Liver (tissue), 9 donors: ENCODE data around the gene CNEP1R1. TPM values are rescaled to one million over a fixed set of nuclear protein-coding genes. Genes with fewer than 3 reads are reported as not detected.

Source experiments
- DNase-seq: peaks from one replicate; pipeline ENCODE4 v3.0.0-alpha.2; 2017; ENCODE audit warnings: low spot score
- H3K27ac ChIP-seq, 2 donors: one replicate each; pipeline ENCODE4 v1.7.0; 2013; ENCODE audit warnings: inconsistent platforms in 2 of 2, low read length in 2 of 2, control low read depth in 1 of 2, low read depth in 1 of 2, mild to moderate bottlenecking in 1 of 2
- H3K27me3 ChIP-seq, 4 donors: one replicate each; pipeline versions ENCODE4 v1.6.1 to v1.7.0; 2013; ENCODE audit warnings: low read length in 3 of 4, inconsistent platforms in 1 of 4, mild to moderate bottlenecking in 1 of 4, moderate library complexity in 1 of 4; ENCODE audit not compliant: control insufficient read depth in 4 of 4, insufficient read depth in 4 of 4
- H3K36me3 ChIP-seq, 4 donors: one replicate each; pipeline versions ENCODE4 v1.6.1 to v1.7.0; 2013; ENCODE audit warnings: low read length in 3 of 4, mild to moderate bottlenecking in 3 of 4, low read depth in 1 of 4, moderate library complexity in 1 of 4; ENCODE audit not compliant: control insufficient read depth in 4 of 4, insufficient read depth in 3 of 4
- H3K4me1 ChIP-seq, 4 donors: one replicate each; pipeline versions ENCODE4 v1.6.1 to v1.7.0; 2013; ENCODE audit warnings: low read length in 3 of 4, mild to moderate bottlenecking in 3 of 4, moderate library complexity in 1 of 4; ENCODE audit not compliant: control insufficient read depth in 4 of 4, insufficient read depth in 4 of 4
- H3K4me3 ChIP-seq, 3 donors: one replicate each; pipeline versions ENCODE4 v1.6.1 to v1.7.0; 2013; ENCODE audit warnings: low read length in 3 of 3, control low read depth in 1 of 3, low read depth in 1 of 3, mild to moderate bottlenecking in 1 of 3
- H3K9ac ChIP-seq, 2 donors: one replicate each; pipeline ENCODE4 v1.7.0; 2013; ENCODE audit warnings: low read length in 2 of 2, mild to moderate bottlenecking in 2 of 2, moderate library complexity in 2 of 2, control low read depth in 1 of 2, low read depth in 1 of 2
- H3K9me3 ChIP-seq, 4 donors: one replicate each; pipeline versions ENCODE4 v1.6.1 to v1.7.0; 2013; ENCODE audit warnings: low read length in 3 of 4; ENCODE audit not compliant: control insufficient read depth in 4 of 4
- CTCF ChIP-seq: fragments of 150-350 bp; IDR thresholded peaks from 2 replicates; pipeline ENCODE4 v1.5.1; 2017; ENCODE audit warnings: improper control_type of control experiment, low read depth, low read length; ENCODE audit not compliant: missing input control
- EGR1 ChIP-seq, 2 donors: IDR thresholded peaks; 2 replicates each; pipeline ENCODE4 v1.6.1; 2016 to 2018; ENCODE audit warnings: antibody characterized with exemption in 2 of 2, low read depth in 2 of 2
- FOXA1 ChIP-seq: IDR thresholded peaks from 2 replicates; pipeline ENCODE4 v1.6.1; 2016; ENCODE audit warnings: antibody characterized with exemption
- FOXA2 ChIP-seq: IDR thresholded peaks from 2 replicates; pipeline ENCODE4 v1.6.1; 2016; ENCODE audit warnings: antibody characterized with exemption
- GABPA ChIP-seq, 2 donors: IDR thresholded peaks in 1 of 2; conservative IDR thresholded peaks in 1 of 2; 2 replicates each; pipeline ENCODE4 v1.6.1; 2016; ENCODE audit warnings: antibody characterized with exemption in 2 of 2, mild to moderate bottlenecking in 1 of 2, moderate library complexity in 1 of 2
- HNF4A ChIP-seq, 2 donors: conservative IDR thresholded peaks; 2 replicates each; pipeline ENCODE4 v1.6.1; 2016; ENCODE audit warnings: antibody characterized with exemption in 2 of 2, mild to moderate bottlenecking in 2 of 2
- MAX ChIP-seq: IDR thresholded peaks from 2 replicates; pipeline ENCODE4 v1.6.1; 2016; ENCODE audit warnings: antibody characterized with exemption
- NR2F2 ChIP-seq: IDR thresholded peaks from 2 replicates; pipeline ENCODE4 v1.6.1; 2016; ENCODE audit warnings: antibody characterized with exemption
- RAD21 ChIP-seq, 2 donors: IDR thresholded peaks; 2 replicates each; pipeline ENCODE4 v1.6.1; 2016; ENCODE audit warnings: antibody characterized with exemption in 2 of 2, mild to moderate bottlenecking in 2 of 2
- REST ChIP-seq: IDR thresholded peaks from 2 replicates; pipeline ENCODE4 v1.6.1; 2016; ENCODE audit warnings: antibody characterized with exemption, mild to moderate bottlenecking
- RXRA ChIP-seq, 2 donors: IDR thresholded peaks; 2 replicates each; pipeline ENCODE4 v1.6.1; 2017 to 2018; ENCODE audit warnings: antibody characterized with exemption in 2 of 2, mild to moderate bottlenecking in 1 of 2
- SP1 ChIP-seq: IDR thresholded peaks from 2 replicates; pipeline ENCODE4 v1.6.1; 2018; ENCODE audit warnings: antibody characterized with exemption, mild to moderate bottlenecking
- TAF1 ChIP-seq: conservative IDR thresholded peaks from 2 replicates; pipeline ENCODE4 v1.6.1; 2016; ENCODE audit warnings: antibody characterized with exemption, mild to moderate bottlenecking
- ZBTB33 ChIP-seq: IDR thresholded peaks from 2 replicates; pipeline ENCODE4 v1.6.1; 2016; ENCODE audit warnings: antibody characterized with exemption
- WGBS: extraction: QIAGEN DNeasy Blood & Tissue Kit; methylation state at CpG from one replicate; pipeline ENCODE4 v1.1.7; 2013; 5-methylcytosine and 5-hydroxymethylcytosine counted together
- polyA plus RNA-seq, 2 donors: library from polyadenylated mRNA; stranded (reverse) in 1 of 2; unstranded in 1 of 2; fragments of 200-250 nt in 1 of 2; fragments of >200 nt in 1 of 2; fragmentation: Nextera tagmentation in 1 of 2; extraction: Ambion mirVana in 1 of 2; gene quantifications; one replicate each; pipeline versions ENCODE4 v1.2.1 to v1.2.3, GENCODE V29; 2013 to 2015
- total RNA-seq, 2 donors: library from RNA; depleted of rRNA; stranded (reverse); fragments of >200 nt; gene quantifications; one replicate each; pipeline ENCODE4 v1.2.3, GENCODE V29; 2014
- donor health status: healthy.
- donor health status: healthy.
- donor health status: healthy.
- donor health status: healthy.
- donor health status: healthy.

Gene CNEP1R1
- total and polyA plus RNA-seq, 4 donors: 4.2 to 21.6 (median 8.8) TPM

- TF ChIP-seq CTCF (no peak), MAX (no peak)
These were observed 32.2 kb upstream of the CNEP1R1 start (continued) for GRCh38 chr16:49992825-49993224.

GRCh38 chr16:49993579-49993978 lies 31.4 kb upstream of the CNEP1R1 start:
- H3K27me3 ChIP-seq: no peaks in the 10 kb centered on the region
- no peak overlapping the region for H3K9ac ChIP-seq
- DNase-seq: no peak
- no peak overlapping the region for H3K27ac ChIP-seq
- TF ChIP-seq FOXA2 (no peak), RXRA (IDR thresholded peaks at IDR 0.05) (no peak), EGR1 (IDR thresholded peaks at IDR 0.05; ENCODE audit: low read depth in 2 of 2) (no peak), FOXA1 (no peak), ZBTB33 (no peak), REST (no peak), TAF1 (no peak), CTCF (no peak), GABPA (IDR thresholded peaks at IDR 0.05 in 1 of 2, conservative IDR thresholded peaks at IDR 0.05 in 1 of 2) (no peak), HNF4A (conservative IDR thresholded peaks at IDR 0.05) (no peak), NR2F2 (no peak), MAX (no peak), RAD21 (IDR thresholded peaks at IDR 0.05) (no peak), SP1 (no peak)
- H3K36me3 ChIP-seq: no peaks in the 10 kb centered on the region
- WGBS: 84% methylated on average over 1 of the region's 1 CpG
- no peaks in the 10 kb centered on the region for H3K9me3 ChIP-seq
- H3K4me3 ChIP-seq: no peak overlapping the region
- no peaks in the 10 kb centered on the region for H3K4me1 ChIP-seq
